Naive B cell (primary cell): ENCODE measurements around the gene TBC1D22A. TPM values are rescaled to one million over a fixed set of nuclear protein-coding genes. Genes with fewer than 3 reads are reported as not detected.
A peak's percentile ranks its signal among the peaks of the same experiment; 100 is the strongest.
"Not testable (repeated sequence)": the region's sequence is repeated elsewhere in the genome, so short reads cannot be mapped to it uniquely, and the experiment has no call there.

Experiments
- ATAC-seq, 2 donors: fragments of 150-1000 bp; cut with Tn5 transposase; 2 replicates each; pipeline ENCODE4 v1.10.0; 2021; ENCODE audit warnings: low read depth in 2 of 2, mild to moderate bottlenecking in 2 of 2, moderate library complexity in 2 of 2
- DNase-seq: peaks from one replicate; pipeline ENCODE4 v3.0.0; 2022
- H3K27ac Mint-ChIP-seq, 6 donors: one replicate each; pipeline ENCODE4 v1.8.0; 2020 to 2022; ENCODE audit warnings: mild to moderate bottlenecking in 6 of 6, mixed read lengths in 6 of 6, moderate library complexity in 5 of 6, inconsistent platforms in 2 of 6
- H3K27me3 Mint-ChIP-seq, 3 donors: one replicate each; pipeline ENCODE4 v1.8.0; 2021 to 2022; ENCODE audit warnings: mixed read lengths in 3 of 3, mild to moderate bottlenecking in 1 of 3
- H3K36me3 Mint-ChIP-seq, 2 donors: one replicate each; pipeline ENCODE4 v1.8.0; 2020 to 2022; ENCODE audit warnings: mixed read lengths in 2 of 2, inconsistent platforms in 1 of 2, mild to moderate bottlenecking in 1 of 2
- H3K4me1 Mint-ChIP-seq, 3 donors: one replicate each; pipeline ENCODE4 v1.8.0; 2020 to 2022; ENCODE audit warnings: mixed read lengths in 3 of 3, inconsistent platforms in 1 of 3, mild to moderate bottlenecking in 1 of 3, moderate library complexity in 1 of 3
- H3K4me3 Mint-ChIP-seq, 8 donors: one replicate each; pipeline ENCODE4 v1.8.0; 2020 to 2022; ENCODE audit warnings: mild to moderate bottlenecking in 8 of 8, mixed read lengths in 8 of 8, moderate library complexity in 8 of 8, inconsistent platforms in 2 of 8
- H3K9me3 Mint-ChIP-seq, 7 donors: one replicate each; pipeline ENCODE4 v1.8.0; 2020 to 2022; ENCODE audit warnings: mixed read lengths in 7 of 7, mild to moderate bottlenecking in 5 of 7, inconsistent platforms in 2 of 7, moderate library complexity in 1 of 7
- polyA plus RNA-seq, 6 donors: library from polyadenylated mRNA; unstranded; fragments of 300-500 nt; fragmentation: Illumina TruSeq; gene quantifications; one replicate each; pipeline ENCODE4 v1.2.3, GENCODE V29; 2021; ENCODE audit warnings: low read depth in 6 of 6

TBC1D22A gene
- polyA plus RNA-seq, 6 donors from 2014 or later: 47.2 to 74.5 (median 62.6) TPM

DNA sequence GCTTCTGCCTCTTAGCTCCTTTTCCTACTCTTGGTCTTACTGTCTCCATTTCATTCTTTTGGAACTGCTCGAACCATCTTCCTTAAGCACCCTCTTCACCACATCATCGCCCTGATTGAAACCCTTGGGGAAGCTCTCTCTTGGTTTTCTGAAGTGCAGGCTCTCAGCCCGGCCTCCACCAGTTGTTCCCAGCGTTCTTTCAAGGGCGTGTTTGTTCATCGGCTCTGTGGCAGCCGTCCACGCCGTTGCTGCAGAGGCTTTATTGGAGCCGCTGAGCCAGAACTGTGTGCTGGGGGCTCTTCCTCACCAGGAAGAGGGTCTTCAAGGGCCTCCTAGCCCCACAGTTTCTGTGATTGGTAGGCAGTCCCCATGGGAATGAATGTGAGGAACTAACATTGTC, 214.1 kb downstream of the TBC1D22A start:
- ATAC-seq (no peak), DNase-seq (no peak)
- H3K9me3 Mint-ChIP-seq: no peaks in the 10 kb centered on the region
- no peaks in the 10 kb centered on the region for H3K27me3 Mint-ChIP-seq
- H3K4me3 Mint-ChIP-seq: peak overlapping the region in 1 of 8 donors; percentile 66
- H3K36me3 Mint-ChIP-seq: peaks cover 30 to 35% of the 10 kb centered on the region in 2 donors
- H3K4me1 Mint-ChIP-seq: peaks cover 11 to 19% (median 15%) of the 10 kb centered on the region in 3 donors
- H3K27ac Mint-ChIP-seq: peak overlapping the region in 2 of 6 donors; percentile 66 to 86

DNA sequence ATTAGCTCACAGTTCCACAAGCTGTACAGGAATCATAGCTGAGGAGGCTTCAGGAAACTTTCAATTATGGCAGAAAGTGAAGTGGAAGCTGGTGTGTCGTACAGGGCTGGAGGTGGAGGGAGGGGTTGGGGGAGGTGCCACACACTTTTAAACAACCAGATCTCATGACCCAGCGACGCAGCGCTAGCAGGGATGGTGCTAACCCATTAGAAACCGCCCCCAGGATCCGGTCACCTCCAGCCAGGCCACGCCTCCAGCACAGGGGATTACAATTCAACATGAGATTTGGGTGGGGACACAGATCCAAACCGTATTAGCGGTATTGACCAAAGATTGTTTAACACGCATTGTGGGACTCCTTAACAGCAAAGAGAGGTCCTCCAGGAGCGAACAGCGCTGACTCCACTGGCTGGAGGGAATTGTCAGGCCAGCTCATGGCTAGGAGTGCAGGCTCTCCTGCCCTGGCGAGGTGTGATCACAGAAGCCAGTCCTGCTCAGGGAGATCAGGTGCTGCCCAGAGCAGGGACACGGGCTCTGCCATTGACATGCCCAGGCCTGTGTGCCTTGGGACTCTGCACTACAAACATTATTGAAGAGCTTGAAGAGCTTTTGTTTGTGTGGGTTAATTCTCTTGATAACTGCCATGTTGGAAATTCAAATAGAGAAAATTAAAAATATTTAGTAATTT, 215.3 kb downstream of the TBC1D22A start:
- H3K9me3 Mint-ChIP-seq: no peaks in the 10 kb centered on the region
- ATAC-seq (no peak), DNase-seq (no peak)
- H3K4me3 Mint-ChIP-seq: no peak overlapping the region
- H3K36me3 Mint-ChIP-seq: peaks cover 30 to 35% of the 10 kb centered on the region in 2 donors
- H3K4me1 Mint-ChIP-seq: peaks cover 10 to 23% (median 19%) of the 10 kb centered on the region in 3 donors
- H3K27ac Mint-ChIP-seq: peak overlapping the region in 1 of 6 donors; percentile 76
- H3K27me3 Mint-ChIP-seq: no peaks in the 10 kb centered on the region

DNA sequence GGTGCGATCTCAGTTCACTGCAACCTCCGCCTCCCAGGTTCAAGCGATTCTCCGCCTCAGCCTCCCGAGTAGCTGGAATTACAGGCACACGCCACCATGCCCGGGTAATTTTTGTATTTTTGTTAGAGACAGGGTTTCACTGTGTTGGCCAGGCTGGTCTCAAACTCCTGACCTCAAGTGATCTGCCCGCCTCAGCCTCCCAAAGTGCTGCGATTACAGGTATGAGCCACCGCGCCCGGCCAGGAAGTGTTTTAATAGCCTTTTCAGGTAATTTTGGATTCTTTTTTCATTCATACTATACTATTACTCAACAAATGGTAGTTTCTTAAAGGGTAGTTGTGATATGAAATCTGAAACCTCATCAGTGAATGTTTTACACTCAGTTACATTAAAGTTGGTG, 216.2 kb downstream of the TBC1D22A start:
- H3K27me3 Mint-ChIP-seq, DNase-seq, H3K9me3 Mint-ChIP-seq, H3K4me3 Mint-ChIP-seq, ATAC-seq: not testable (repeated sequence)
- Mint-ChIP-seq H3K4me1 (peaks cover 13 to 29% (median 24%) of the 10 kb centered on the region in 3 donors), H3K27ac (peak overlapping the region in 1 of 6 donors; percentile 33), H3K36me3 (peaks cover 35% of the 10 kb centered on the region in 2 donors)

DNA sequence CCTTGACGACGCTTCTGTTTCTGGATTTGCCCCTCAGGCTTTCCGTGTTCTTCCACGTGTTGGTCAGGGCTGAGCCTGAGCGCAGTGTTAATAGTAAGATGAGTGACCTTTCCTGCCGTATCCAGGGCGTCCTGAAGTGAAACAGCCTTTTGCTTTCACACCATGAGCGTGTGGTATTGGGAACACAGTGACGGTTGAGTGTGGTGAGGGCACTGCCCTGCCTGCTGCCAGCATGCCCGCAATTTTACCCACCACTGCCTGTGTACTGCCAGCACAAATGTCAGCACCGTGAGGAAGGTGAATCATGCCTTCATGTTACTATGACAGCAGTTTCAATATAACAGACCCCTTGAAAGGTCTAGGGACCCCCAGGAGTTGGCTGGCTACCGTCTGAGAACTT, 217.1 kb downstream of the TBC1D22A start:
- Mint-ChIP-seq H3K4me3 (no peak overlapping the region), H3K27me3 (no peaks in the 10 kb centered on the region), H3K36me3 (peaks cover 35 to 38% of the 10 kb centered on the region in 2 donors), H3K27ac (peak overlapping the region in 2 of 6 donors; percentile 11 to 37), H3K9me3 (no peaks in the 10 kb centered on the region), H3K4me1 (peaks cover 15 to 32% (median 24%) of the 10 kb centered on the region in 3 donors)
- DNase-seq (no peak), ATAC-seq (no peak)

DNA sequence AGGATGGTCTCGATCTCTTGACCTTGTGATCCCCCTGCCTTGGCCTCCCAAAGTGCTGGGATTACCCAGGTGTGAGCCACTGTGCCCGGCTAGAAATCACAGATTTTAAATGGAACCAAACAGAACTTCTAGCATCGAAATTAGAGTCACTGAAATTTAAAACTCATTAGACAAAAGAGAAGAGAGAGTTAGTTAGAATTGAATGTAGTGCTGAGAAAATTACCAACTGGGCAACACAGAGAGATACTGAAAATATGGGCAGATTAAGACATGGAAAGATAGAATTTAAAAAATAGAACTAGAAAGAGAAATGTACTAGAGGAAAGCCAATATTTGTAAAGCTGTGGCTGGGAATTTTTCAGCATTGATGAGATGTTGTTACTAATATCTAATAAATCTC, 217.9 kb downstream of the TBC1D22A start:
- no peak overlapping the region for H3K4me3 Mint-ChIP-seq
- H3K27me3 Mint-ChIP-seq: no peaks in the 10 kb centered on the region
- DNase-seq (no peak), ATAC-seq (no peak)
- no peaks in the 10 kb centered on the region for H3K9me3 Mint-ChIP-seq
- H3K4me1 Mint-ChIP-seq: peaks cover 21 to 31% (median 25%) of the 10 kb centered on the region in 3 donors
- H3K36me3 Mint-ChIP-seq: peaks cover 26 to 36% of the 10 kb centered on the region in 2 donors
- H3K27ac Mint-ChIP-seq: peak overlapping the region in 2 of 6 donors; percentile 13 to 32

DNA sequence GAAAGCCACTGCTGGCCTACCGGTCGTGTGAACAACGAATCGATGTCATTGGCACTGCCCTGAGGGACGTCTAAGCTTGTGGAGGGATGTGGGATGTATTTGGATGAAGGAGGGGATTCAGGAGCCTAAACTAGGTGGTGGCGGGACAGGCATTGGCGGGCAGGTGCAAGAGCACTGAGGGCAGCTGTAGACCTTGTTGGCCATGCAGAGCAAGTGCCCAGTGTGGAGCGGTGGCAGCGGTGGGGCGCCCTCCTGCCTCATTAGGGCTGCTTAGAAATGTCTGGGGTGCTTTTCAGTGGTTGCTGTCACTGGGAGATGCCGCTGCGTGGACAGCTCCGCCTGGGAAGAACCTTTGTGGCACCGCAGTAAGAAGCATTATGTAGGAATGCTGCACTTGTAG, 220.2 kb downstream of the TBC1D22A start:
- Mint-ChIP-seq H3K27me3 (no peaks in the 10 kb centered on the region), H3K4me3 (no peak overlapping the region), H3K36me3 (peaks cover 8 to 22% of the 10 kb centered on the region in 2 donors), H3K4me1 (peaks cover 26 to 34% (median 27%) of the 10 kb centered on the region in 3 donors), H3K27ac (peak overlapping the region in 2 of 6 donors; percentile 8 to 84), H3K9me3 (no peaks in the 10 kb centered on the region)
- ATAC-seq (no peak), DNase-seq (no peak)

DNA sequence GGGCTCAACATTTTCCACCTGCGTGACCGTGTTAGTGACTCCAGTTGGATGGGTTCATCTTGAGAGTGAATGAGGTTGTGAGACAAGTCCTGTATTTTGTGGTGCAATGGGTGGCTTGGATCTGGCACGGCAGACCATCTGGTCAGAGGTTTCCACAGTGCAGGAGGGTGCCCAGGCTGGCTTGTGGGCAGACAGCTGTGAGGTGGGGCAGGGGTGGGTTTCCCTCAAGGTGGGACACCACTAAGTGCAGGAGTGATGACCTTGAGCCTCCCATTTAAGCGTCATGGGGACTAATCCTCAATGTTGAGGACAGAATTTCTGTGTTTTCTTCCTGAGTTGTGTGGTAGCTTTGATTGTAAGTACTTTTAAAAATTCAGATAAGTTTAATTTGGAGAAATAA, 220.6 kb downstream of the TBC1D22A start:
- Mint-ChIP-seq H3K4me1 (peaks cover 26 to 34% (median 27%) of the 10 kb centered on the region in 3 donors), H3K27ac (peak overlapping the region in 2 of 6 donors; percentile 8 to 67), H3K36me3 (peaks cover 4 to 22% of the 10 kb centered on the region in 2 donors), H3K4me3 (no peak overlapping the region), H3K9me3 (no peaks in the 10 kb centered on the region), H3K27me3 (no peaks in the 10 kb centered on the region)
- DNase-seq (no peak), ATAC-seq (no peak)

DNA sequence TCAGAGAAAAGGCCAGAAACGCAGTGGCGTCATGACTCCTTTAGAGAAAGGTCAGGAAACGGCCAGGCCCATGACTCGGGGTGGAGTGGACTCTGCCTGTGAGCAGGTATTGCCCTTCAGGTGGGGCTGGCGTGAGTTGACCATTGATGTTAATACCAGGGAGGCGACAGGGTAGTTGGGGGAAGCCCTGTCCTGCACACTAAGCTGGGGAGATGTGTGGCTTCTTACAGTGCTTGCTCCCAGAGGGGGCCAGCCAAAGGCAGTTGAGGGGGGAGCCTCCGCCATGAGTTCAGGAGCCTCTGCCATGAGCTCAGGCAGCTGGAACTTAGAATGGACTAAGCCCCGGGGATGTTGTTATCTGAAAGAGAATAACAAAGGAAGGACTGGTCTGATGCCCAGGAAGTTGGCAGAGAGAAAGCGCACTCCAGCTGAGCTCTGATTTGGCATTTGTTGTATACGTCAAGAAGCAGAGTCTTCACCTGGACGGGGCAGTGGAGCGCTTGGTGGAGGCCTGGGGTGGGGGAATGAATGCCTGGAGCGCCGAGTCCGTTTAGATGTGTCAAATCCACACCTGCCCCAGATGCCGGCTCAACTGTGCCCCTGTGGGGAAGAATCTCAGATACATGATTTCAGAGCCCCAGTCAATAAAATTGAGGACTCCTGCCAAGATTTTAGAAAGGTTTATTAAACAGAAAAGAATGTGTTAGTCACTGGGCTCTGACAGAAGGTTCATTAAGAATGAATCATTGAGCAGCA, 222.5 kb downstream of the TBC1D22A start:
- DNase-seq (no peak), ATAC-seq (no peak)
- Mint-ChIP-seq H3K27ac (peak overlapping the region in 2 of 6 donors; percentile 45 to 47), H3K9me3 (no peaks in the 10 kb centered on the region), H3K27me3 (no peaks in the 10 kb centered on the region), H3K36me3 (peaks cover 0 to 10% of the 10 kb centered on the region in 2 donors), H3K4me3 (no peak overlapping the region), H3K4me1 (peaks cover 21 to 34% (median 26%) of the 10 kb centered on the region in 3 donors)

DNA sequence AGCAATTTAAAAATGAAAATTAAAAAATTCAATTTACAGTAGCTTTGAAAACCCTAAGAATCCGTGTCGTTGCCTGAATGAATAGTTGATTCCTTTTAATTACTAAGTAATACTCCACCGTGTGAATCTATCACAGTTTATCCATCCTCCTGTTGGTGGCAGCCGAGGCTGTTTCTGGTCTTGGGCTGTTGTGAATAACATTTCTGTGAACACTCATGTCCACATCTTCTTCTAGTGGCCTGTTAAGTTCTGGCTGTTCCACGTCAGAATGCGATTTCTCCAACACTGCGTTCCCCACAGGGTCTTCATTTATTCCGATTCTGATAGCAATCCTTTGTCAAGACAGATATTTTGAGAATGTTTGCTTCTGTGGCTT, 223.0 kb downstream of the TBC1D22A start:
- no peak for ATAC-seq
- Mint-ChIP-seq H3K36me3 (peaks cover under 1 to 10% of the 10 kb centered on the region in 2 donors), H3K4me3 (no peak overlapping the region), H3K27ac (no peak overlapping the region), H3K9me3 (no peaks in the 10 kb centered on the region), H3K27me3 (no peaks in the 10 kb centered on the region), H3K4me1 (peaks cover 21 to 31% (median 26%) of the 10 kb centered on the region in 3 donors)
- no peak for DNase-seq

DNA sequence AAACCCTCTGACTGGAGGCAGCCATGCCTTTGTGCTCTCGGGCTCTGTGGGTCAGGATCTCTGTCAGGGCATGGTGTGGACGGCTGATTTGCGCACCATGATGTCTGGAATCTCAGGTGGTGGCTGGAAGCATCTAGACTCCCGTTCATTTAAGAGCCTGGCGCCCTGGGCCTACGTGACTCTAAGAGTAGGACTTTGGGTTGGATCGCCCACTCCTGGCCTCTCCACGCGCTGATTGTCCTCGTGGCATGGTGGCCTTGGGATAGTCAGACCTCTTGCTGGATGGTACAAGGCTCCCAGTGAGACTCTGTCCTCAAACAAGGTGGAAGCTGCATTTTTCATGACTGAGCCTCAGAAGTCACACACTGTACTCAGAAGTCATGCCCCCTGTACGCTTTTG, 224.3 kb downstream of the TBC1D22A start:
- Mint-ChIP-seq H3K36me3 (peaks cover 14 to 15% of the 10 kb centered on the region in 2 donors), H3K4me3 (no peak overlapping the region), H3K27me3 (no peaks in the 10 kb centered on the region), H3K27ac (peak overlapping the region in 2 of 6 donors; percentile 42 to 49), H3K9me3 (no peaks in the 10 kb centered on the region), H3K4me1 (peaks cover 21 to 25% (median 23%) of the 10 kb centered on the region in 3 donors)
- no peak for DNase-seq
- no peak for ATAC-seq

DNA sequence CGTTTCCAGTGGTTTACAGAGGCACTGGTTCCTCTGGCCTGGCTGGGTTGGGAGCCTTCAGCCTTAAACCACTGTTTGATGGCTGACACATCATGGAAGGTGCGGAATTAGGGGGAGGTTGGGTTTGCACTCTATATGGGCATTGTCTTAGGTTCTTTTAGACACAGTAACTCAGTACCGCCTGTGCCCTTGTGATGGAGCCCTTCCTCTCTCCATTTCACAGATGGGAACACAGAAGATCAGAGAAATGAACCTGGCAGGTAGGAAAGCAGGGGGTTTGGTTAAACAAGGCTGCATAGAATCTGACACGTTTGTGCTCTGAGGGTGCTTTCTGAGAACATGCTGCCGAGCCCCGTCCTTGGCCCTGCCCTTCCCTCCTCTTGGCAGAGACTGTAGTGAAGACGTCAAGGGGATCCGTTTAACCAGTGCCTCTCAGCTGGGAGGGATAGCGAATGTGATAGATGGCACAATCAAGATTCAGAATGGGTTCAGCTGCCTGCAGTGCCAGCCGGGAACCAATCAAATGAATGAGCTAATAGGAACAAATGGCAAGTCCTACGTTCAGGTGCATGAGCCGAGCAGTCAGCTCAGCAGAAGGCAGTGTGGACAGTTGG, 228.6 kb downstream of the TBC1D22A start:
- DNase-seq (no peak), ATAC-seq (no peak)
- no peak overlapping the region for H3K4me3 Mint-ChIP-seq
- no peaks in the 10 kb centered on the region for H3K27me3 Mint-ChIP-seq
- H3K27ac Mint-ChIP-seq: peak overlapping the region in 2 of 6 donors; percentile 26 to 58
- H3K4me1 Mint-ChIP-seq: peaks cover 3 to 17% (median 8%) of the 10 kb centered on the region in 3 donors
- H3K9me3 Mint-ChIP-seq: no peaks in the 10 kb centered on the region
- H3K36me3 Mint-ChIP-seq: peaks cover 5 to 14% of the 10 kb centered on the region in 2 donors

DNA sequence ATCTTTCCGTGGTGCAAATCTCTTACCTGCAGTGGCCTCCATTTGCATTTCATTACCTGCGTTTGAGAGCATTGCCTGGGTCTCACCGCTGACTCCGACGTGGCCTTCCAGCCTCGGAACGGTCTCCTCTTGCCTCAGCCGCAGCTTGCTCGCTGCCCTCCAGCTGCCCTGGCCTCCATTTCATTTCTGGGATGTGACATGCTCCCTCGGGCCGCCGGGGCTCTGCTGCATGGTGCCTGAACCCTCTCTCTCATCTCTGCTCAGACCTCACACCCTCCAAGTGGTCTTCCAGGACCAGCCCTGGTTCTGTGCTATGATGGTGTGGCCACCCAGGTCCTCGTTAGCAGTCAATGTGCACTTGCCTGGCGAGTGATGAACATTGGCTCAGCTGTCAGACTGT, 229.2 kb downstream of the TBC1D22A start:
- no peaks in the 10 kb centered on the region for H3K9me3 Mint-ChIP-seq
- ATAC-seq (no peak), DNase-seq (no peak)
- H3K4me1 Mint-ChIP-seq: peaks cover 7 to 22% (median 9%) of the 10 kb centered on the region in 3 donors
- peaks cover 9 to 14% of the 10 kb centered on the region in 2 donors for H3K36me3 Mint-ChIP-seq
- no peak overlapping the region for H3K27ac Mint-ChIP-seq
- no peak overlapping the region for H3K4me3 Mint-ChIP-seq
- no peaks in the 10 kb centered on the region for H3K27me3 Mint-ChIP-seq

DNA sequence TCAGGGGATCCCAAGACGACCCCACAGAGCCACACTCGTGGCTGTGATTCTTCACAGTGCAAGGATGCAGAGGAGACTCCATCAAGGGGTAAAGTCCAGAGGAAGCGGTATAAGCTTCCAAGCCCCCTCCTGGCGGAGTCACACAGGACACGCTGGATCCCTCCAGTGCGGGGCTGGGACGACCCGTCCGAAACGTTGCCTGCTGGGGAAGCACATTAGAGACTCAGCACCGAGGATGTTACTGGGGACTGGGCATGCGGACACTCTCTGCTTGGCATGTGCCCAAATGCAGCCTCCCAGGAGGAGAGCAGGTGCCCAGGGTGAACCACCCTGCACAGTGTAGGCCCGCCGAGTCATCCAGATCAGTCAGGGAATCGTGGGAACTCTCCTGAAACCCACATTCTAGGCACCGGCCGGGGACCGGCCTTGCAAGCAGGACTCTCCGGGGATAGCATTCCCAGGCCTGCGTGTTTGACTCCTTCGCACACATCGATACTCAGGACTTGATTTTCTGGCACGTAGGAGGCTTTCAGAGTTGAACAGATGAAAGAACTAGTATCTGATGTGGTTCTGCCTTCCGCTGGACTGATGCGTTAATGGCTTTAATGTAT, 229.8 kb downstream of the TBC1D22A start:
- Mint-ChIP-seq H3K36me3 (peaks cover 9 to 14% of the 10 kb centered on the region in 2 donors), H3K27ac (peak overlapping the region in 2 of 6 donors; percentile 9 to 35), H3K27me3 (no peaks in the 10 kb centered on the region), H3K4me3 (no peak overlapping the region), H3K9me3 (no peaks in the 10 kb centered on the region), H3K4me1 (peaks cover 4 to 24% (median 8%) of the 10 kb centered on the region in 3 donors)
- ATAC-seq: no peak
- no peak for DNase-seq
